DND-41 (cell line): Measurements from ENCODE around the gene SNN.

Experiments used
- EZH2 ChIP-seq: IDR thresholded peaks from 3 replicates; pipeline ENCODE4 v1.6.1; 2012; ENCODE audit warnings: borderline replicate concordance, low read depth, mild to moderate bottlenecking, moderate library complexity, low read length, inconsistent platforms; ENCODE audit not compliant: severe bottlenecking
- TF ChIP-seq, protein P1 (sequence below): IDR thresholded peaks from 2 replicates; pipeline ENCODE4 v1.5.1; 2012; ENCODE audit warnings: borderline replicate concordance, low read length, moderate library complexity, mild to moderate bottlenecking; ENCODE audit not compliant: poor library complexity, severe bottlenecking; ENCODE audit errors: extremely low read depth

GRCh38 chr16:11677451-11677951 is 9.2 kb downstream of the SNN start:
- TF ChIP-seq, protein P1, sequence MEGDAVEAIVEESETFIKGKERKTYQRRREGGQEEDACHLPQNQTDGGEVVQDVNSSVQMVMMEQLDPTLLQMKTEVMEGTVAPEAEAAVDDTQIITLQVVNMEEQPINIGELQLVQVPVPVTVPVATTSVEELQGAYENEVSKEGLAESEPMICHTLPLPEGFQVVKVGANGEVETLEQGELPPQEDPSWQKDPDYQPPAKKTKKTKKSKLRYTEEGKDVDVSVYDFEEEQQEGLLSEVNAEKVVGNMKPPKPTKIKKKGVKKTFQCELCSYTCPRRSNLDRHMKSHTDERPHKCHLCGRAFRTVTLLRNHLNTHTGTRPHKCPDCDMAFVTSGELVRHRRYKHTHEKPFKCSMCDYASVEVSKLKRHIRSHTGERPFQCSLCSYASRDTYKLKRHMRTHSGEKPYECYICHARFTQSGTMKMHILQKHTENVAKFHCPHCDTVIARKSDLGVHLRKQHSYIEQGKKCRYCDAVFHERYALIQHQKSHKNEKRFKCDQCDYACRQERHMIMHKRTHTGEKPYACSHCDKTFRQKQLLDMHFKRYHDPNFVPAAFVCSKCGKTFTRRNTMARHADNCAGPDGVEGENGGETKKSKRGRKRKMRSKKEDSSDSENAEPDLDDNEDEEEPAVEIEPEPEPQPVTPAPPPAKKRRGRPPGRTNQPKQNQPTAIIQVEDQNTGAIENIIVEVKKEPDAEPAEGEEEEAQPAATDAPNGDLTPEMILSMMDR: no peak
- TF ChIP-seq EZH2: no peak
